ENCODE measurements around the gene EFCAB5. TPM values are rescaled to one million over a fixed set of nuclear protein-coding genes. Genes with fewer than 3 reads are reported as not detected.

EFCAB5 gene
- polyA plus RNA-seq, 1 donor from 2014 or later = 1.0 TPM

- H3K9me2 ChIP-seq (ENCODE audit: insufficient read depth, low read length) = no peaks in the 10 kb centered on the region
- H3K9me3 ChIP-seq (ENCODE audit: low read length) = no peaks in the 10 kb centered on the region
- H2AFZ ChIP-seq (ENCODE audit: low read depth, low read length) = no peak overlapping the region
- no peaks in the 10 kb centered on the region for H3K36me3 ChIP-seq (ENCODE audit: insufficient read depth, low read length)
- no peaks in the 10 kb centered on the region for H3K79me2 ChIP-seq (replicated peaks; ENCODE audit: insufficient read depth, low read length)
- TF ChIP-seq SMC3 (conservative IDR thresholded peaks at IDR 0.05; ENCODE audit: poor library complexity) (no peak), TAF1 (IDR thresholded peaks at IDR 0.05; ENCODE audit: low read depth) (no peak), EZH2 (IDR thresholded peaks at IDR 0.05; ENCODE audit: borderline replicate concordance, insufficient read depth, low read length, poor library complexity, severe bottlenecking) (no peak), EP300 (conservative IDR thresholded peaks at IDR 0.05; ENCODE audit: poor library complexity, severe bottlenecking) (no peak), REST (IDR thresholded peaks at IDR 0.05; ENCODE audit: borderline replicate concordance) (no peak), MXI1 (conservative IDR thresholded peaks at IDR 0.05; ENCODE audit: poor library complexity, severe bottlenecking) (no peak), CTCF (IDR thresholded peaks at IDR 0.05; ENCODE audit: poor library complexity, severe bottlenecking) (no peak), RAD21 (conservative IDR thresholded peaks at IDR 0.05) (no peak), POLR2AphosphoS5 (IDR thresholded peaks at IDR 0.05) (no peak)
- H4K20me1 ChIP-seq (ENCODE audit: insufficient read depth) = no peaks in the 10 kb centered on the region
- H3K4me2 ChIP-seq (ENCODE audit: low read length) = no peak overlapping the region
- no peak overlapping the region for H3K27ac ChIP-seq (ENCODE audit: low read length)
- no peaks in the 10 kb centered on the region for H3K27me3 ChIP-seq (ENCODE audit: insufficient read depth, low read depth, low read length)
- no peak overlapping the region for H3K9ac ChIP-seq (ENCODE audit: low read length)
- H3K4me3 ChIP-seq (ENCODE audit: low read length) = no peak overlapping the region
- no peaks in the 10 kb centered on the region for H3F3A ChIP-seq (ENCODE audit: insufficient read depth, low read length, poor library complexity, severe bottlenecking)
Observed at GRCh38 chr17:30000755-30001257, 59.4 kb downstream of the EFCAB5 start.

GRCh38 chr17:30002088-30002487 lies 60.7 kb downstream of the EFCAB5 start:
- TF ChIP-seq REST (IDR thresholded peaks at IDR 0.05; ENCODE audit: borderline replicate concordance) (no peak), SMC3 (conservative IDR thresholded peaks at IDR 0.05; ENCODE audit: poor library complexity) (no peak), RAD21 (conservative IDR thresholded peaks at IDR 0.05) (no peak), CTCF (IDR thresholded peaks at IDR 0.05; ENCODE audit: poor library complexity, severe bottlenecking) (no peak), MXI1 (conservative IDR thresholded peaks at IDR 0.05; ENCODE audit: poor library complexity, severe bottlenecking) (no peak), POLR2AphosphoS5 (IDR thresholded peaks at IDR 0.05) (no peak), EP300 (conservative IDR thresholded peaks at IDR 0.05; ENCODE audit: poor library complexity, severe bottlenecking) (no peak), TAF1 (IDR thresholded peaks at IDR 0.05; ENCODE audit: low read depth) (no peak), EZH2 (IDR thresholded peaks at IDR 0.05; ENCODE audit: borderline replicate concordance, insufficient read depth, low read length, poor library complexity, severe bottlenecking) (no peak)
- Histone ChIP-seq H3K36me3 (ENCODE audit: insufficient read depth, low read length) (no peaks in the 10 kb centered on the region), H3K9ac (ENCODE audit: low read length) (no peak overlapping the region), H3K4me2 (ENCODE audit: low read length) (no peak overlapping the region), H3K27me3 (ENCODE audit: insufficient read depth, low read depth, low read length) (no peaks in the 10 kb centered on the region), H3K4me3 (ENCODE audit: low read length) (no peak overlapping the region), H3K9me2 (ENCODE audit: insufficient read depth, low read length) (no peaks in the 10 kb centered on the region), H2AFZ (ENCODE audit: low read depth, low read length) (no peak overlapping the region), H3K9me3 (ENCODE audit: low read length) (no peaks in the 10 kb centered on the region), H3F3A (ENCODE audit: insufficient read depth, low read length, poor library complexity, severe bottlenecking) (no peaks in the 10 kb centered on the region), H3K79me2 (replicated peaks; ENCODE audit: insufficient read depth, low read length) (no peaks in the 10 kb centered on the region), H4K20me1 (ENCODE audit: insufficient read depth) (no peaks in the 10 kb centered on the region), H3K27ac (ENCODE audit: low read length) (no peak overlapping the region)

All from neural cell (in vitro differentiated cells).